Measurements from ENCODE around the gene AADAC.

- TF ChIP-seq CTCF (IDR thresholded peaks at IDR 0.05; ENCODE audit: borderline replicate concordance, extremely low read depth, low read length, poor library complexity, severe bottlenecking) = no peak
- TF ChIP-seq EZH2 (IDR thresholded peaks at IDR 0.05; ENCODE audit: borderline replicate concordance, low read depth, low read length, severe bottlenecking) = no peak
These were observed 44.7 kb upstream of the AADAC start for GRCh38 chr3:151769175-151769574.

Measured in DND-41 (cell line).